Measurements from ENCODE around the gene SLC18A3.

The SLC18A3 gene

DNA sequence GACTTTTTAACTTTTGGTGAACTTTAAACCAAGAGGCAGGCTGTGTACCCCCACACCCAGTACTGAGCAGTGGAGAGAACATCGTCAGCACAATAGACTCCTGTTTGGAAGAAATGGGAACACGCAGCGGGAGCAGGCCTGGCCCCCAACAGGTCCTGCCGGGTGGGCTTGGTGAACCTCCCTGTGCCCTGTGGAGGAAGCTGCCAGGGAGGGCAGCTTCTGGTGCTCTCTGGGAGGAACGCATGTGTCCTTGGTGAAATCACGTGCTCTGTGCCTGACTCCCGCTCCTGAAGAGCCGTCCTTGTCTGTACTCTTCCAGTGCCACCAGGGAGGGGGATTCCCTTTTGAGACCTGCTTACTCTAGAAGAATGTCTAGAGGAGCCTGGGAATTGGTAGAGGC is 35.3 kb downstream of the SLC18A3 start:
- H3K4me3 ChIP-seq (ENCODE audit: low read depth, low read length): no peak overlapping the region
- DNase-seq (ENCODE audit: low read depth): no peak
- TF ChIP-seq, protein P1, sequence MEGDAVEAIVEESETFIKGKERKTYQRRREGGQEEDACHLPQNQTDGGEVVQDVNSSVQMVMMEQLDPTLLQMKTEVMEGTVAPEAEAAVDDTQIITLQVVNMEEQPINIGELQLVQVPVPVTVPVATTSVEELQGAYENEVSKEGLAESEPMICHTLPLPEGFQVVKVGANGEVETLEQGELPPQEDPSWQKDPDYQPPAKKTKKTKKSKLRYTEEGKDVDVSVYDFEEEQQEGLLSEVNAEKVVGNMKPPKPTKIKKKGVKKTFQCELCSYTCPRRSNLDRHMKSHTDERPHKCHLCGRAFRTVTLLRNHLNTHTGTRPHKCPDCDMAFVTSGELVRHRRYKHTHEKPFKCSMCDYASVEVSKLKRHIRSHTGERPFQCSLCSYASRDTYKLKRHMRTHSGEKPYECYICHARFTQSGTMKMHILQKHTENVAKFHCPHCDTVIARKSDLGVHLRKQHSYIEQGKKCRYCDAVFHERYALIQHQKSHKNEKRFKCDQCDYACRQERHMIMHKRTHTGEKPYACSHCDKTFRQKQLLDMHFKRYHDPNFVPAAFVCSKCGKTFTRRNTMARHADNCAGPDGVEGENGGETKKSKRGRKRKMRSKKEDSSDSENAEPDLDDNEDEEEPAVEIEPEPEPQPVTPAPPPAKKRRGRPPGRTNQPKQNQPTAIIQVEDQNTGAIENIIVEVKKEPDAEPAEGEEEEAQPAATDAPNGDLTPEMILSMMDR (IDR thresholded peaks at IDR 0.05; ENCODE audit: low read depth, low read length, missing control alignments): no peak

- H3K4me3 ChIP-seq (ENCODE audit: low read depth, low read length): no peak overlapping the region
- no peak for DNase-seq (ENCODE audit: low read depth)
- TF ChIP-seq, protein P1 (IDR thresholded peaks at IDR 0.05; ENCODE audit: low read depth, low read length, missing control alignments): no peak
Observed at GRCh38 chr10:49645871-49646870, 36.1 kb downstream of the SLC18A3 start.

DNA sequence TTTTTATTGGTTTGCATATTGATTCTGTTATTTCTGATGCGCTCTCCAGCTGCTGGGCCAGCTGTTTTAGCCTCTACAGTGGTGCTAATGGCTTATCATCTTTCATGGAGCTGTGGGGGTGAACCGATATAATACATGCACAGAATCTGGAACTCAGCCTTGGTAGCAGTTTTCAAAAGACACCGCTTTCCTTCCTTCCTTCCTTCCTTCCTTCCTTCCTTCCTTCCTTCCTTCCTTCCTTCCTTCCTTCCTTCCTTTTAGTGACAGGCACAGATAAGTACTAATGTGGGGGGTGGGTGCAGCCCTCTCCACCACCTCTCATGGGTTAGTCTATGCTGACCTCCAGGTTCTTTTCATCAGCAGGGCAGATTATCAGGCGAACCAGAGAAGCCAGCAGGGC is 37.4 kb downstream of the SLC18A3 start:
- H3K4me3 ChIP-seq (ENCODE audit: low read depth, low read length): no peak overlapping the region
- no peak for DNase-seq (ENCODE audit: low read depth)
- TF ChIP-seq, protein P1 (IDR thresholded peaks at IDR 0.05; ENCODE audit: low read depth, low read length, missing control alignments): no peak

- DNase-seq (ENCODE audit: low read depth): no peak
- TF ChIP-seq, protein P1 (IDR thresholded peaks at IDR 0.05; ENCODE audit: low read depth, low read length, missing control alignments): no peak
- H3K4me3 ChIP-seq (ENCODE audit: low read depth, low read length): no peak overlapping the region
Observed at GRCh38 chr10:49647985-49648795, 38.1 kb downstream of the SLC18A3 start.

DNA sequence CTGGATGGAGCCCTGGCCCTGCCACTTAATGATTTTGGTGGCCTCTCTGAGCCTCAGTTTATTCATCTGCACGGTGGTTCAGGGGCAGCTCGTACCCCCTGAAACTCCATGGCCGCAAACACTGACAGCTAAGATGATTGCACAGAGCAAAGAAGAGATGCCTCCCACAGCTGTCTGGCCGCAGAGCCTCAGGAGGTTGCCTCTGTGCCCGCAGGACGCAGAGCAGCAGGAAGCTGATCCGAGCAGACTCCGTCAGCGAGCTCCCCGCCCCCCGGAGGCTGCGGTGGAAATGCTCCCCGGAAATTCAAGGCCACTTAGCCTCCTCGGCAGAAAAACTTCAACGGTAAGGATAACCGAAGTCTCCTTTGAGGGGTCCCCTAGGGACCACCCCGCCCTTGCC is 39.2 kb downstream of the SLC18A3 start:
- TF ChIP-seq, protein P1 (IDR thresholded peaks at IDR 0.05; ENCODE audit: low read depth, low read length, missing control alignments): no peak
- H3K4me3 ChIP-seq (ENCODE audit: low read depth, low read length): no peak overlapping the region
- DNase-seq (ENCODE audit: low read depth): no peak

- no peak for DNase-seq (ENCODE audit: low read depth)
- TF ChIP-seq, protein P1 (IDR thresholded peaks at IDR 0.05; ENCODE audit: low read depth, low read length, missing control alignments): no peak
- no peak overlapping the region for H3K4me3 ChIP-seq (ENCODE audit: low read depth, low read length)
Observed at GRCh38 chr10:49649936-49650723, 40.0 kb downstream of the SLC18A3 start.
